RPMI7951 (cell line): ENCODE data around the gene ANKRD36. TPM values are rescaled to one million over a fixed set of nuclear protein-coding genes. Genes with fewer than 3 reads are reported as not detected.
"Not testable (repeated sequence)": the region's sequence is repeated elsewhere in the genome, so short reads cannot be mapped to it uniquely, and the experiment has no call there.

Experiments used
- DNase-seq: peaks from one replicate; pipeline ENCODE4 v3.0.0-alpha.2; 2012; ENCODE audit warnings: low read depth
- total RNA-seq: library from RNA; depleted of rRNA; stranded (reverse); fragments of >200 nt; shearing (Covaris generic); gene quantifications from 2 replicates; pipeline ENCODE4 v1.2.3, GENCODE V29; 2014; rRNA removed

The ANKRD36 gene
- total RNA-seq, 1 experiment from 2014 or later: 18.0 TPM

DNA sequence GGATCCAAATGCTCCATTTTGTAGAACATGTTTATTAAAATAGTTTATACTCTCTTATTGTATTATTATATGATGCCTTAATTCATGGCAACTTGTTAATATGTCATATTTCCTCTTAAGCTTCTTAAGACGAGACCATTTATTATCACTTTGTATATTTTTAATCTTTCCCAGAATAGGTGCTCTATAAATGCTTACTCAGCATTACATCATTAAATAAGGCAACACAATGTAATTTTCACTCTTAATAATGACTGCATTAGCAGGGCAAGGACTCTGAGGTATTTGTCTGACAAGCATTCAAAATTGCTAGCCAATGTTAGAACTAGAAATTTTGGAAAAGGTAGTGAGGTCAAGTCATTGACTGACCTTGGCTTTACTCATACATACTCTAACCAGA is 180.7 kb downstream of the ANKRD36 start:
- not testable (repeated sequence) for DNase-seq

Other genes with a start within 250 kb of the ANKRD36 start
- 30.3 and 41.0 TPM in 2 replicates for gene SEMA4C, start 243.1 kb upstream of the ANKRD36 start, total RNA-seq
- gene FAM178B, start 126.6 kb upstream of the ANKRD36 start, total RNA-seq: 0.24 TPM in 1 of 2 replicates, not detected in the other
- 5.0 and 6.8 TPM in 2 replicates for gene FAHD2B, start 18.3 kb upstream of the ANKRD36 start, total RNA-seq